ENCODE measurements around the gene IL4.

DNA sequence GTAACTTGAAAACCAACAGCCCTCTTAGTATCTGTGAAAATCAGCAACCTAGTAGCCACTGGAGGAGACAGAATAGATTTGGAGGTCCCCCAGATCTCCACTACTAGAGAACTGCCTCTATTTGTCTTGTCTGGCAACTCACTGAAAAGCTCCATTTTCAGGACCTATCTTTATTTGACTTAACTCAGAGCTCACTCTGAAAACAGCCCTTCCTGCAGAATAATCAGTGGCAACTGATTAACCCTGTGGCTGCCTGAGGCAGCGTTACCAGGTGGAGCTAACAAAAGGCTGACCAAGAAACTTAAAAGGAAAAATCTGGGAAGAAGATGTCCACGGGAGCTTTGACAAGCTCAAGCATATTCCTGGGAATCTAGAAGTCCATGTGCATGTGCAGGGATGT, 26.3 kb upstream of the IL4 start:
- no peak for TF ChIP-seq EZH2 (IDR thresholded peaks at IDR 0.05; ENCODE audit: borderline replicate concordance, low read length)
- TF ChIP-seq, protein P1, sequence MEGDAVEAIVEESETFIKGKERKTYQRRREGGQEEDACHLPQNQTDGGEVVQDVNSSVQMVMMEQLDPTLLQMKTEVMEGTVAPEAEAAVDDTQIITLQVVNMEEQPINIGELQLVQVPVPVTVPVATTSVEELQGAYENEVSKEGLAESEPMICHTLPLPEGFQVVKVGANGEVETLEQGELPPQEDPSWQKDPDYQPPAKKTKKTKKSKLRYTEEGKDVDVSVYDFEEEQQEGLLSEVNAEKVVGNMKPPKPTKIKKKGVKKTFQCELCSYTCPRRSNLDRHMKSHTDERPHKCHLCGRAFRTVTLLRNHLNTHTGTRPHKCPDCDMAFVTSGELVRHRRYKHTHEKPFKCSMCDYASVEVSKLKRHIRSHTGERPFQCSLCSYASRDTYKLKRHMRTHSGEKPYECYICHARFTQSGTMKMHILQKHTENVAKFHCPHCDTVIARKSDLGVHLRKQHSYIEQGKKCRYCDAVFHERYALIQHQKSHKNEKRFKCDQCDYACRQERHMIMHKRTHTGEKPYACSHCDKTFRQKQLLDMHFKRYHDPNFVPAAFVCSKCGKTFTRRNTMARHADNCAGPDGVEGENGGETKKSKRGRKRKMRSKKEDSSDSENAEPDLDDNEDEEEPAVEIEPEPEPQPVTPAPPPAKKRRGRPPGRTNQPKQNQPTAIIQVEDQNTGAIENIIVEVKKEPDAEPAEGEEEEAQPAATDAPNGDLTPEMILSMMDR (conservative IDR thresholded peaks at IDR 0.05 in 1 of 2, IDR thresholded peaks at IDR 0.05 in 1 of 2; ENCODE audit: extremely low read depth in 1 of 2, insufficient read depth in 1 of 2, low read depth in 1 of 2, low read length in 2 of 2): no peak

Measured in mammary epithelial cell (primary cell).